Cardiac atrium fibroblast (primary cell): Measurements from ENCODE around the gene ENKD1. TPM values are rescaled to one million over a fixed set of nuclear protein-coding genes. Genes with fewer than 3 reads are reported as not detected.

Source experiments
- total RNA-seq: library from RNA; depleted of rRNA; stranded (reverse); fragments of >200 nt; gene quantifications from 2 replicates; pipeline ENCODE4 v1.2.3, GENCODE V29; 2015

Gene ENKD1
- 12.8 and 14.4 TPM in 2 replicates for total RNA-seq

GRCh38 chr16:67666559-67667452 lies at the start of gene ENKD1, which contains the start of gene C16orf86:
ENKD1 (minus strand) TSS chr16:67666750; CDS start chr16:67666442, 308 bp downstream.
C16orf86 (plus strand) TSS chr16:67666814; CDS start chr16:67666971, 157 bp downstream.

GRCh38 chr16:67660564-67661028 lies 6.0 kb downstream of the ENKD1 start, which contains the start of gene PARD6A:
PARD6A (plus strand) TSS chr16:67660960; CDS start chr16:67661039, 79 bp downstream.

GRCh38 chr16:67659675-67660563 lies 6.6 kb downstream of the ENKD1 start, which contains the start of gene ACD:
ACD (minus strand) TSS chr16:67660260; CDS start chr16:67660220, 40 bp downstream.

Other genes starting within 250 kb of the ENKD1 start
- gene HSD11B2, start 235.6 kb downstream of the ENKD1 start, total RNA-seq: 0.18 and 0.49 TPM in 2 replicates
- 114 and 144 TPM in 2 replicates for gene ATP6V0D1, start 185.6 kb downstream of the ENKD1 start, total RNA-seq
- not detected in 2 replicates for gene AGRP, start 183.2 kb downstream of the ENKD1 start, total RNA-seq
- gene RIPOR1, start 137.9 kb downstream of the ENKD1 start, total RNA-seq: 23.5 and 25.6 TPM in 2 replicates
- gene CTCF, start 104.2 kb downstream of the ENKD1 start, total RNA-seq: 14.4 and 17.5 TPM in 2 replicates
- 0.90 and 1.5 TPM in 2 replicates for gene CARMIL2, start 21.6 kb downstream of the ENKD1 start, total RNA-seq
- gene ACD, start 6.5 kb downstream of the ENKD1 start, total RNA-seq: 13.0 and 25.4 TPM in 2 replicates
- gene PARD6A, start 5.8 kb downstream of the ENKD1 start, total RNA-seq: 0.90 TPM in 1 of 2 replicates, not detected in the other
- gene C16orf86, start 64 bp upstream of the ENKD1 start, total RNA-seq: 2.8 and 6.0 TPM in 2 replicates
- gene GFOD2, start 52.6 kb upstream of the ENKD1 start, total RNA-seq: 7.9 and 15.2 TPM in 2 replicates
- 4.5 and 5.8 TPM in 2 replicates for gene RANBP10, start 139.8 kb upstream of the ENKD1 start, total RNA-seq
- gene TSNAXIP1, start 140.1 kb upstream of the ENKD1 start, total RNA-seq: 0.54 and 0.97 TPM in 2 replicates
- 15.4 and 22.6 TPM in 2 replicates for gene THAP11, start 175.6 kb upstream of the ENKD1 start, total RNA-seq
- 96.6 and 177 TPM in 2 replicates for gene NUTF2, start 180.2 kb upstream of the ENKD1 start, total RNA-seq
- gene CENPT, start 180.9 kb upstream of the ENKD1 start, total RNA-seq: 32.6 and 42.4 TPM in 2 replicates
- gene EDC4, start 206.3 kb upstream of the ENKD1 start, total RNA-seq: 27.2 and 28.3 TPM in 2 replicates
- gene NRN1L, start 218.1 kb upstream of the ENKD1 start, total RNA-seq: not detected in 2 replicates
- gene PSKH1, start 226.5 kb upstream of the ENKD1 start, total RNA-seq: 10.7 and 11.0 TPM in 2 replicates